HG02678 (cell line): ENCODE results near the gene RBP5.

Experiments
- ATAC-seq: cut with Tn5 transposase; IDR thresholded peaks from one replicate; pipeline ENCODE4 v1.9.1; 2021; ENCODE audit warnings: mild to moderate bottlenecking, moderate library complexity; ENCODE audit not compliant: unreplicated experiment

Gene RBP5

DNA sequence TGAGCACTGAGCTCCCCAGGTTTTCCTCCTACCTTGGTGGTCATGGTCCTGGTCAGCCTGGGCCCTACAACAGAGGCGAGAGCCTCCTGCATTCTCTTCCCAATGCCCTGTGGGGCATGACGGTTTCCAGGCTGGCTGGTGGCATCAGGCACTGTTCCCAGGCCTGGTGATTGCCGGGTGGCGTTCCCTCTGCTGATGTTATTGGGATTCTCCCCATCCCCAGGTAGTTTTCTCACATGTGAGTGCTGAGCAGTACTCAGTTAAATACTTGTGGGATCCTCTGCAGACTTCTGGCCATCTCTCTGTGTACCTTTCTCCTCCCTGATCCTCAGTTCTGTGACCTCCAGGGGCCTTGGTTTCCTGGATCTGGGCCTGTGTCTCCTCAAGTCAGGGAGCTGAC is 52.2 kb downstream of the RBP5 start:
- ATAC-seq: no peak

- no peak for ATAC-seq
These were observed 52.8 kb downstream of the RBP5 start for GRCh38 chr12:7075939-7076338.

DNA sequence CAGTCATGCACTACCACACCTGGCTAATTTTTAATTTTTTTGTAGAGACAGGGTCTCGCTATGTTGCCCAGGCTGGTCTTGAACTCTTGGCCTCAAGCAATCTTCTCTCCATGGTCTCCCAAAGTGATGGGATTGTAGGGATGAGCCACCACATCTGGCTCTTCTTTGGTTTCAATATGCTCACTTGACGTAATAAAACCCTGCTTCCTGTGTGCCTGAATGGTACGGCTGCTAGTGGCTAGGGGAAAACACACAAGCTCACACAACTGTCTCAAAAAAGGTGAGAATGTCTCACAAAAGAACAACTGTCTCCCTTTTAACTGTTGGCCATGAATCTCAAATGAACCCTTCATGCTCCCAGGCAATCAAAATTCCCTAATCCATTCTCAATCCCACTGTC is 53.2 kb downstream of the RBP5 start:
- no peak for ATAC-seq

GRCh38 chr12:7073946-7074345 is 54.7 kb downstream of the RBP5 start:
- no peak for ATAC-seq
